DOHH2 (cell line): Measurements from ENCODE around the gene RASA3.

ENCODE experiments used
- H3F3A ChIP-seq: fragments of 200-600 bp; sonication (generic), shearing (Covaris generic); 2 replicates; pipeline ENCODE4 v1.6.0; 2016; ENCODE audit warnings: antibody characterized with exemption, mild to moderate bottlenecking; ENCODE audit not compliant: control insufficient read depth, insufficient read depth
- H3K27ac ChIP-seq: fragments of 200-600 bp; sonication (generic); 2 replicates; pipeline ENCODE4 v1.5.1; 2014; ENCODE audit warnings: low read depth, mild to moderate bottlenecking, low read length, moderate library complexity
- H3K27me3 ChIP-seq: fragments of 200-600 bp; sonication (generic); 2 replicates; pipeline ENCODE4 v1.6.1; 2014; ENCODE audit warnings: mild to moderate bottlenecking, low read length, mixed read lengths; ENCODE audit not compliant: control insufficient read depth
- H3K36me3 ChIP-seq: fragments of 200-600 bp; sonication (generic); 2 replicates; pipeline ENCODE4 v1.6.1; 2014; ENCODE audit warnings: mild to moderate bottlenecking, low read length, moderate library complexity, mixed read lengths; ENCODE audit not compliant: control insufficient read depth
- H3K4me1 ChIP-seq: fragments of 200-600 bp; sonication (generic); 2 replicates; pipeline ENCODE4 v1.6.1; 2014; ENCODE audit warnings: mild to moderate bottlenecking, low read length, mixed read lengths; ENCODE audit not compliant: control insufficient read depth
- H3K4me2 ChIP-seq: fragments of 200-600 bp; sonication (generic); 2 replicates; pipeline ENCODE4 v1.6.0; 2014; ENCODE audit warnings: mild to moderate bottlenecking, low read length, moderate library complexity
- H3K4me3 ChIP-seq: fragments of 200-600 bp; sonication (generic); 2 replicates; pipeline ENCODE4 v1.5.1; 2014; ENCODE audit warnings: mild to moderate bottlenecking, low read length, mixed read lengths
- H3K79me2 ChIP-seq: fragments of 200-600 bp; sonication (generic); 2 replicates; pipeline ENCODE4 v1.6.1; 2014; ENCODE audit warnings: mild to moderate bottlenecking, low read length, mixed read lengths; ENCODE audit not compliant: control insufficient read depth
- H3K9me2 ChIP-seq: fragments of 200-600 bp; sonication (generic); replicated peaks from 2 replicates; pipeline ENCODE4 v1.6.1; 2014; ENCODE audit warnings: mild to moderate bottlenecking, low read length, mixed read lengths; ENCODE audit not compliant: control insufficient read depth
- H3K9me3 ChIP-seq: fragments of 200-600 bp; sonication (generic); 2 replicates; pipeline ENCODE4 v1.6.1; 2014; ENCODE audit warnings: antibody characterized with exemption, low read length, mixed read lengths; ENCODE audit not compliant: control insufficient read depth, insufficient read depth
- H4K20me1 ChIP-seq: fragments of 200-600 bp; sonication (generic); 2 replicates; pipeline ENCODE4 v1.6.0; 2014; ENCODE audit warnings: low read depth, mild to moderate bottlenecking, antibody characterized with exemption, low read length, moderate library complexity; ENCODE audit not compliant: control insufficient read depth, insufficient read depth
- CTCF ChIP-seq: fragments of 200-600 bp; sonication (generic); IDR thresholded peaks from one replicate; pipeline ENCODE4 v1.5.1; 2014; ENCODE audit warnings: antibody characterized with exemption, mild to moderate bottlenecking, low read depth, low read length; ENCODE audit not compliant: poor library complexity, severe bottlenecking
- EZH2phosphoT487 ChIP-seq: fragments of 200-600 bp; sonication (generic); IDR thresholded peaks from 2 replicates; pipeline ENCODE4 v1.6.1; 2017; ENCODE audit warnings: borderline replicate concordance, mild to moderate bottlenecking, antibody characterized with exemption, low read length, moderate library complexity, mixed read lengths

RASA3 gene

GRCh38 chr13:114153485-114154080 lies 21.2 kb upstream of the RASA3 start:
- no peak overlapping the region for H3K27ac ChIP-seq
- H3K36me3 ChIP-seq = no peaks in the 10 kb centered on the region
- H4K20me1 ChIP-seq = no peaks in the 10 kb centered on the region; the same call in 1 of the 2 replicates
- no peaks in the 10 kb centered on the region for H3K9me2 ChIP-seq
- TF ChIP-seq CTCF (no peak), EZH2phosphoT487 (no peak)
- H3K9me3 ChIP-seq = no peaks in the 10 kb centered on the region
- H3K4me3 ChIP-seq = no peak overlapping the region
- no peaks in the 10 kb centered on the region for H3F3A ChIP-seq
- H3K79me2 ChIP-seq = no peaks in the 10 kb centered on the region
- H3K27me3 ChIP-seq = peaks cover 3% of the 10 kb centered on the region; the same call in 1 of the 2 replicates
- peaks cover 16% of the 10 kb centered on the region for H3K4me1 ChIP-seq
- H3K4me2 ChIP-seq = no peak overlapping the region

DNA sequence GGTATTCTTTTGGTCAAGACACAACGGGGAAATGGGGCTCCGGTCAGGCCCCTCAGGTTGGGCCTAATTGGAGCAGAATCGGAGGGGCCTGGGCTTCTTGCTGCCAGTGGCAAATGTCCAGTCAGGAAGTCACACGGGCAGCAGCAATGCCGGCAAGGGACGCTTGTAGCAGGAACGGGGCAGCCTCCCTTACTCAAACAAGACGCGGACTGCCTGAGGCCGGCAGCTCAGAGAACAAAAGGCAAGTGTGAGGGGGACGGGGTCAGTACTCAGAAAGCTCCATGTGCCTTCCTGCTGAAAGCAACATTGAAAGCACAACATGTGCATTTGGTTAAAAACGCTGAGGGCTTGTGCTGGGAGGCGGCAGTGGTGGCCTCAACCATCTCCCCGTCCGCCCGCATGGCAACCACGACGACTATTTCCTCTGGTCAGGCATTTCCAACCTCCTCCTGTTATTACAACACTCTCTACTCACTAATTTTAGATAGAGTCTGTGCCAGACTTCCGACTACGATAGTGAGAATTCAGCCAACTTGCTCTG lies 20.5 kb upstream of the RASA3 start:
- Histone ChIP-seq H3K36me3 (no peaks in the 10 kb centered on the region), H3K79me2 (no peaks in the 10 kb centered on the region), H3K9me3 (no peaks in the 10 kb centered on the region), H3K9me2 (no peaks in the 10 kb centered on the region), H3F3A (no peaks in the 10 kb centered on the region), H3K4me1 (peaks cover 20% of the 10 kb centered on the region), H3K27ac (no peak overlapping the region), H4K20me1 (no peaks in the 10 kb centered on the region; the same call in 1 of the 2 replicates), H3K4me2 (no peak overlapping the region), H3K4me3 (no peak overlapping the region), H3K27me3 (peaks cover 3% of the 10 kb centered on the region; the same call in 1 of the 2 replicates)
- TF ChIP-seq CTCF = no peak
- no peak for TF ChIP-seq EZH2phosphoT487

DNA sequence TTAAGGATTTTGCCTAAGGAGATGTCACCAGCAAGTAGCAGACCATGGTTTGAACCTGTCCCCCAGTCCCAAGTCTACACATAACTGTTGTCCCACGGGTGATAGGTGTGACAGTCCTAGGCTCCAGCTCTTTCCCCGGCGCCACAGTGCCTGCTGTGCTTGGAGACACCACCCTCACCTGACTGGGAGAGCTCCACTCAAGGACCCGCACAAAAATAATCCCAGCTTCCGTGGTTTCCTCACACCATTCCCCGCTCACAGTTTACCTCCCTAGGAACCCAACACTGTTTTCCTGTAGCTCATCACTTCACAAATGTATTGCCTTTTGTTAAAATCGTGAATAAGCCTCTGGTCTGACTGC lies 19.8 kb upstream of the RASA3 start:
- Histone ChIP-seq H3K79me2 (no peaks in the 10 kb centered on the region), H4K20me1 (no peaks in the 10 kb centered on the region; the same call in 1 of the 2 replicates), H3K27me3 (peaks cover 3% of the 10 kb centered on the region; the same call in 1 of the 2 replicates), H3K27ac (no peak overlapping the region), H3F3A (no peaks in the 10 kb centered on the region), H3K4me2 (no peak overlapping the region), H3K9me2 (no peaks in the 10 kb centered on the region), H3K4me3 (no peak overlapping the region), H3K9me3 (no peaks in the 10 kb centered on the region), H3K36me3 (no peaks in the 10 kb centered on the region), H3K4me1 (peaks cover 20% of the 10 kb centered on the region)
- TF ChIP-seq EZH2phosphoT487 = no peak
- TF ChIP-seq CTCF = no peak
